ENCODE results near the gene PTPRT.

The PTPRT gene

DNA sequence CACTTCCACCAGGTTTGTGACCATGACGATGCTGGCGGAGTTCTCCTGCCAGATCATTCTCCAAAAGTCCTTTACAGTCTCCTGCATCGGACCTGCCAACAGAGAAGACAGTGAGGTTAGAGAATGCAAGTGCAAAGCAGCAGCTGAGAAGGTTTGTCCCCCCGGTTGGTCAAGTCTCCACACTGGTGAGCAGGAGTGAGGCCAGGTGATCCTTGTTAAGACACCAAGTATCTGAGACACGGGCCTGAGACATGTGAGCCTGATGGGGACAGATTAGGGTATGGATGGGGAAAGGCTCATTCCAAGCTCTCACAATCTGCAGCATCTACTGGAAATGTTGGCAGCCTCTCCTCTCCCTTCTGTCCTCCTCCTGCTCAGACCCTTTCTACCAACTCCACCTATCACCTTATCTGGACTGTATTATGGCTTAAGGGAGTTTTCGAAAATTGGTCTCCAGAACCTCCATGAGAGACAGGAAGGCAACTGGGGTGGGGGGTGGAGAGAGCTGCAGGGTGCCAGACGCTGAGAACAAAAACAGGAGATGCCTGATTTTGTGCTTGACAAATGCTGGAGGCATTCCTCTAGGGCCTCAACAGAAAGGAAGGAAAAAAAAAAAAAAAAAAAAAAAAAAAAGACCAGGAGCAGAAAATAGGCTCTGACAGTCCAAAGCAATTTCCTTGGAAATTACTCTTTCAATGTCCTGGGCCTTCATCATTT is 1071.1 kb downstream of the PTPRT start:
- no peaks in the 10 kb centered on the region for H3K27me3 ChIP-seq (replicated peaks; ENCODE audit: insufficient read depth, low read length)
- H3K9me3 ChIP-seq (replicated peaks; ENCODE audit: insufficient read depth, low read length), result no peaks in the 10 kb centered on the region
- no peak for DNase-seq
- H3K9ac ChIP-seq (ENCODE audit: low read length), result no peak overlapping the region
- no peaks in the 10 kb centered on the region for H3F3A ChIP-seq (ENCODE audit: insufficient read depth, low read length)
- H3K4me1 ChIP-seq (ENCODE audit: low read length), result no peaks in the 10 kb centered on the region
- H3K36me3 ChIP-seq (replicated peaks; ENCODE audit: insufficient read depth, low read length), result no peaks in the 10 kb centered on the region
- no peak overlapping the region for H3K4me3 ChIP-seq (ENCODE audit: low read length)
- no peak overlapping the region for H3K4me2 ChIP-seq (ENCODE audit: low read depth, low read length)
- no peaks in the 10 kb centered on the region for H4K20me1 ChIP-seq (ENCODE audit: insufficient read depth, low read length)
- no peak for TF ChIP-seq EZH2phosphoT487 (IDR thresholded peaks at IDR 0.05; ENCODE audit: low read length)
- no peak for TF ChIP-seq EZH2 (optimal IDR thresholded peaks at IDR 0.05; ENCODE audit: low read depth, low read length)
- no peak for TF ChIP-seq CTCF (IDR thresholded peaks at IDR 0.05; ENCODE audit: low read length)
- H3K79me2 ChIP-seq (ENCODE audit: low read length), result no peaks in the 10 kb centered on the region
- H3K9me2 ChIP-seq (replicated peaks; ENCODE audit: insufficient read depth, low read length), result no peaks in the 10 kb centered on the region
- H3K27ac ChIP-seq (ENCODE audit: low read length), result no peak overlapping the region
- H2AFZ ChIP-seq (ENCODE audit: low read length), result no peak overlapping the region

GRCh38 chr20:42118001-42118400 is 1071.7 kb downstream of the PTPRT start:
- Histone ChIP-seq H3K27ac (ENCODE audit: low read length) (no peak overlapping the region), H3K79me2 (ENCODE audit: low read length) (no peaks in the 10 kb centered on the region), H3K9me3 (replicated peaks; ENCODE audit: insufficient read depth, low read length) (no peaks in the 10 kb centered on the region), H3K4me1 (ENCODE audit: low read length) (no peaks in the 10 kb centered on the region), H3K36me3 (replicated peaks; ENCODE audit: insufficient read depth, low read length) (no peaks in the 10 kb centered on the region), H2AFZ (ENCODE audit: low read length) (no peak overlapping the region), H3K9me2 (replicated peaks; ENCODE audit: insufficient read depth, low read length) (no peaks in the 10 kb centered on the region), H3F3A (ENCODE audit: insufficient read depth, low read length) (no peaks in the 10 kb centered on the region), H3K9ac (ENCODE audit: low read length) (no peak overlapping the region), H4K20me1 (ENCODE audit: insufficient read depth, low read length) (no peaks in the 10 kb centered on the region), H3K4me3 (ENCODE audit: low read length) (no peak overlapping the region), H3K27me3 (replicated peaks; ENCODE audit: insufficient read depth, low read length) (no peaks in the 10 kb centered on the region), H3K4me2 (ENCODE audit: low read depth, low read length) (no peak overlapping the region)
- TF ChIP-seq EZH2phosphoT487 (IDR thresholded peaks at IDR 0.05; ENCODE audit: low read length) (no peak), EZH2 (optimal IDR thresholded peaks at IDR 0.05; ENCODE audit: low read depth, low read length) (no peak), CTCF (IDR thresholded peaks at IDR 0.05; ENCODE audit: low read length) (no peak)
- no peak for DNase-seq

GRCh38 chr20:42113236-42113635 is 1076.5 kb downstream of the PTPRT start:
- Histone ChIP-seq H3K79me2 (ENCODE audit: low read length) (no peaks in the 10 kb centered on the region), H3K9me3 (replicated peaks; ENCODE audit: insufficient read depth, low read length) (no peaks in the 10 kb centered on the region), H4K20me1 (ENCODE audit: insufficient read depth, low read length) (no peaks in the 10 kb centered on the region), H3K9me2 (replicated peaks; ENCODE audit: insufficient read depth, low read length) (no peaks in the 10 kb centered on the region), H3K27me3 (replicated peaks; ENCODE audit: insufficient read depth, low read length) (no peaks in the 10 kb centered on the region), H3K27ac (ENCODE audit: low read length) (no peak overlapping the region), H3K4me2 (ENCODE audit: low read depth, low read length) (no peak overlapping the region), H3K9ac (ENCODE audit: low read length) (no peak overlapping the region), H3F3A (ENCODE audit: insufficient read depth, low read length) (no peaks in the 10 kb centered on the region), H3K4me3 (ENCODE audit: low read length) (no peak overlapping the region), H3K4me1 (ENCODE audit: low read length) (no peaks in the 10 kb centered on the region), H3K36me3 (replicated peaks; ENCODE audit: insufficient read depth, low read length) (no peaks in the 10 kb centered on the region), H2AFZ (ENCODE audit: low read length) (no peak overlapping the region)
- DNase-seq, result no peak
- no peak for TF ChIP-seq EZH2phosphoT487 (IDR thresholded peaks at IDR 0.05; ENCODE audit: low read length)
- no peak for TF ChIP-seq EZH2 (optimal IDR thresholded peaks at IDR 0.05; ENCODE audit: low read depth, low read length)
- no peak for TF ChIP-seq CTCF (IDR thresholded peaks at IDR 0.05; ENCODE audit: low read length)

Data from MM.1S (cell line).